ENCODE measurements around the gene COPE.

- no peak for TF ChIP-seq CTCF (IDR thresholded peaks at IDR 0.05)
- no peak for TF ChIP-seq POLR2A (IDR thresholded peaks at IDR 0.05)
Observed at GRCh38 chr19:18858906-18859646, 60.1 kb downstream of the COPE start.
